Panc1 (cell line): ENCODE results near the gene SH3TC2. TPM values are rescaled to one million over a fixed set of nuclear protein-coding genes. Genes with fewer than 3 reads are reported as not detected.

Experiments
- ATAC-seq: fragments of 200-7000 bp; cut with Tn5 transposase; 2 replicates; pipeline ENCODE4 v1.9.1; 2020; ENCODE audit warnings: mild to moderate bottlenecking, moderate library complexity
- BruUV-seq: library from RNA; stranded (reverse); fragments of 400-500 nt; replicated peaks from 2 replicates; lab custom pipeline; 2021; lab: Mats Ljungman, UMichigan
- CTCF ChIA-PET: fragments of 300-600 bp; sonication (Branson Sonifier 250); formaldehyde crosslinking; loops from one replicate; lab custom pipeline; 2022; ENCODE audit warnings: antibody characterized with exemption; lab: Charles Lee
- POLR2A ChIA-PET: fragments of 300-600 bp; sonication (Branson Sonifier 250); formaldehyde crosslinking; loops from one replicate; lab custom pipeline; 2022; ENCODE audit warnings: antibody characterized with exemption; lab: Charles Lee
- DNase-seq: peaks from one replicate; pipeline ENCODE4 v3.0.0-alpha.2; 2010; ENCODE audit warnings: low read depth, low spot score
- H3K27ac ChIP-seq: 2 replicates; pipeline ENCODE4 v1.5.1; 2011; ENCODE audit warnings: mild to moderate bottlenecking, low read length, inconsistent platforms
- H3K27me3 ChIP-seq: fragments of 200-500 bp; sonication (Bioruptor generic); 2 replicates; pipeline ENCODE4 v1.6.0; 2014; ENCODE audit warnings: low read length, inconsistent platforms; ENCODE audit not compliant: control insufficient read depth, insufficient read depth
- H3K36me3 ChIP-seq: fragments of 200-500 bp; sonication (Bioruptor generic); 2 replicates; pipeline ENCODE4 v1.5.1; 2014; ENCODE audit warnings: inconsistent platforms, mild to moderate bottlenecking, low read length, moderate library complexity; ENCODE audit not compliant: control insufficient read depth, insufficient read depth
- H3K4me1 ChIP-seq: 2 replicates; pipeline ENCODE4 v1.5.1; 2011; ENCODE audit warnings: inconsistent platforms, mild to moderate bottlenecking, low read length, moderate library complexity; ENCODE audit not compliant: control insufficient read depth, insufficient read depth
- H3K4me3 ChIP-seq, 2 experiments: 2 replicates each; pipeline ENCODE4 v1.5.1; 2011 to 2012; ENCODE audit warnings: low read depth in 2 of 2, low read length in 2 of 2, mild to moderate bottlenecking in 2 of 2, inconsistent platforms in 1 of 2, moderate library complexity in 1 of 2
- H3K9me3 ChIP-seq: fragments of 200-500 bp; sonication (Bioruptor generic); 2 replicates; pipeline ENCODE4 v1.5.1; 2014; ENCODE audit warnings: low read depth, mild to moderate bottlenecking, inconsistent platforms, low read length, moderate library complexity; ENCODE audit not compliant: control insufficient read depth, insufficient read depth
- POLR2AphosphoS5 ChIP-seq: IDR thresholded peaks from 2 replicates; pipeline ENCODE4 v1.6.1; 2012; ENCODE audit warnings: mild to moderate bottlenecking, low read depth, low read length, moderate library complexity
- SIN3A ChIP-seq: IDR thresholded peaks from 2 replicates; pipeline ENCODE4 v1.6.1; 2012; ENCODE audit warnings: low read depth, mild to moderate bottlenecking, low read length, moderate library complexity, borderline replicate concordance; ENCODE audit not compliant: insufficient read depth
- TCF7L2 ChIP-seq: IDR thresholded peaks from 2 replicates; pipeline ENCODE4 v1.6.1; 2011; ENCODE audit warnings: mild to moderate bottlenecking, low read depth, low read length, inconsistent platforms
- in situ Hi-C: cut with HindIII; loops from 2 replicates; pipeline ENCODE4 v1.10.0; 2016; ENCODE audit warnings: low sequenced_read_pairs, low pct_unique_long_range_greater_than_20kb
- intact Hi-C: fragments of 100-400 bp; cut with micrococcal nuclease; formaldehyde crosslinking; loops from one replicate; pipeline ENCODE4 v1.10.0; 2022; ENCODE audit not compliant: unreplicated experiment
- total RNA-seq: library from RNA; stranded (reverse); gene quantifications from one replicate; pipeline ENCODE4 v1.2.1, GENCODE V29; 2021; ENCODE audit not compliant: unreplicated experiment
- TF ChIP-seq, protein P1 (sequence below), 2 experiments: IDR thresholded peaks; 2 replicates each; pipeline ENCODE4 v1.6.1; 2011 to 2012; ENCODE audit warnings: low read depth in 2 of 2, control low read depth in 1 of 2, low read length in 1 of 2, mild to moderate bottlenecking in 1 of 2, moderate library complexity in 1 of 2; ENCODE audit not compliant: insufficient read depth in 1 of 2
- TF ChIP-seq, protein P2 (sequence below): fragments of 450-650 bp; IDR thresholded peaks from 2 replicates; pipeline ENCODE4 v1.5.1; 2017; ENCODE audit warnings: mild to moderate bottlenecking

SH3TC2 gene
- total RNA-seq, 1 experiment from 2014 or later, result 0.33 TPM

- BruUV-seq, result no TSS peak
- no peak for ATAC-seq
- in situ Hi-C loops, result no loop called here
Measured at GRCh38 chr5:148961261-148962199, 101.3 kb downstream of the SH3TC2 start.

GRCh38 chr5:148960070-148960769 is 102.6 kb downstream of the SH3TC2 start:
- ATAC-seq (no peak), DNase-seq (no peak)
- H3K4me3 ChIP-seq, result no peak overlapping the region
- BruUV-seq, result no TSS peak
- H3K36me3 ChIP-seq, result no peaks in the 10 kb centered on the region
- H3K27me3 ChIP-seq, result no peaks in the 10 kb centered on the region
- no peaks in the 10 kb centered on the region for H3K9me3 ChIP-seq
- TF ChIP-seq, protein P1, sequence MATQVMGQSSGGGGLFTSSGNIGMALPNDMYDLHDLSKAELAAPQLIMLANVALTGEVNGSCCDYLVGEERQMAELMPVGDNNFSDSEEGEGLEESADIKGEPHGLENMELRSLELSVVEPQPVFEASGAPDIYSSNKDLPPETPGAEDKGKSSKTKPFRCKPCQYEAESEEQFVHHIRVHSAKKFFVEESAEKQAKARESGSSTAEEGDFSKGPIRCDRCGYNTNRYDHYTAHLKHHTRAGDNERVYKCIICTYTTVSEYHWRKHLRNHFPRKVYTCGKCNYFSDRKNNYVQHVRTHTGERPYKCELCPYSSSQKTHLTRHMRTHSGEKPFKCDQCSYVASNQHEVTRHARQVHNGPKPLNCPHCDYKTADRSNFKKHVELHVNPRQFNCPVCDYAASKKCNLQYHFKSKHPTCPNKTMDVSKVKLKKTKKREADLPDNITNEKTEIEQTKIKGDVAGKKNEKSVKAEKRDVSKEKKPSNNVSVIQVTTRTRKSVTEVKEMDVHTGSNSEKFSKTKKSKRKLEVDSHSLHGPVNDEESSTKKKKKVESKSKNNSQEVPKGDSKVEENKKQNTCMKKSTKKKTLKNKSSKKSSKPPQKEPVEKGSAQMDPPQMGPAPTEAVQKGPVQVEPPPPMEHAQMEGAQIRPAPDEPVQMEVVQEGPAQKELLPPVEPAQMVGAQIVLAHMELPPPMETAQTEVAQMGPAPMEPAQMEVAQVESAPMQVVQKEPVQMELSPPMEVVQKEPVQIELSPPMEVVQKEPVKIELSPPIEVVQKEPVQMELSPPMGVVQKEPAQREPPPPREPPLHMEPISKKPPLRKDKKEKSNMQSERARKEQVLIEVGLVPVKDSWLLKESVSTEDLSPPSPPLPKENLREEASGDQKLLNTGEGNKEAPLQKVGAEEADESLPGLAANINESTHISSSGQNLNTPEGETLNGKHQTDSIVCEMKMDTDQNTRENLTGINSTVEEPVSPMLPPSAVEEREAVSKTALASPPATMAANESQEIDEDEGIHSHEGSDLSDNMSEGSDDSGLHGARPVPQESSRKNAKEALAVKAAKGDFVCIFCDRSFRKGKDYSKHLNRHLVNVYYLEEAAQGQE (IDR thresholded peaks at IDR 0.05; ENCODE audit: insufficient read depth in 1 of 2, low read depth in 2 of 2, low read length in 1 of 2), result no peak
- no peak for TF ChIP-seq TCF7L2
- TF ChIP-seq, protein P2, sequence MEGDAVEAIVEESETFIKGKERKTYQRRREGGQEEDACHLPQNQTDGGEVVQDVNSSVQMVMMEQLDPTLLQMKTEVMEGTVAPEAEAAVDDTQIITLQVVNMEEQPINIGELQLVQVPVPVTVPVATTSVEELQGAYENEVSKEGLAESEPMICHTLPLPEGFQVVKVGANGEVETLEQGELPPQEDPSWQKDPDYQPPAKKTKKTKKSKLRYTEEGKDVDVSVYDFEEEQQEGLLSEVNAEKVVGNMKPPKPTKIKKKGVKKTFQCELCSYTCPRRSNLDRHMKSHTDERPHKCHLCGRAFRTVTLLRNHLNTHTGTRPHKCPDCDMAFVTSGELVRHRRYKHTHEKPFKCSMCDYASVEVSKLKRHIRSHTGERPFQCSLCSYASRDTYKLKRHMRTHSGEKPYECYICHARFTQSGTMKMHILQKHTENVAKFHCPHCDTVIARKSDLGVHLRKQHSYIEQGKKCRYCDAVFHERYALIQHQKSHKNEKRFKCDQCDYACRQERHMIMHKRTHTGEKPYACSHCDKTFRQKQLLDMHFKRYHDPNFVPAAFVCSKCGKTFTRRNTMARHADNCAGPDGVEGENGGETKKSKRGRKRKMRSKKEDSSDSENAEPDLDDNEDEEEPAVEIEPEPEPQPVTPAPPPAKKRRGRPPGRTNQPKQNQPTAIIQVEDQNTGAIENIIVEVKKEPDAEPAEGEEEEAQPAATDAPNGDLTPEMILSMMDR, result no peak
- TF ChIP-seq SIN3A, result no peak
- no peak for TF ChIP-seq POLR2AphosphoS5
- intact Hi-C loops, result no loop called here
- ChIA-PET CTCF (interaction anchor here (0.9 kb wide), 1 partner anchor 10 kb away, joined by 4 read pairs; no protein-coding TSS in a partner anchor), POLR2A (no interaction called here)
- H3K27ac ChIP-seq, result no peak overlapping the region
- H3K4me1 ChIP-seq, result no peaks in the 10 kb centered on the region
- in situ Hi-C loops, result no loop called here

More at GRCh38 chr5:148961261-148962199, 101.3 kb downstream of the SH3TC2 start:
- Histone ChIP-seq H3K36me3 (no peaks in the 10 kb centered on the region), H3K27me3 (no peaks in the 10 kb centered on the region), H3K9me3 (no peaks in the 10 kb centered on the region), H3K4me1 (peaks cover 11% of the 10 kb centered on the region; the same call in 1 of the 2 replicates), H3K4me3 (no peak overlapping the region), H3K27ac (no peak overlapping the region)
- ChIA-PET POLR2A (no interaction called here), CTCF (no interaction called here)
- TF ChIP-seq TCF7L2 (no peak), SIN3A (no peak), POLR2AphosphoS5 (no peak)
- TF ChIP-seq, protein P1 (IDR thresholded peaks at IDR 0.05; ENCODE audit: insufficient read depth in 1 of 2, low read depth in 2 of 2, low read length in 1 of 2), result no peak
- TF ChIP-seq, protein P2, result no peak
- intact Hi-C loops, result no loop called here
- DNase-seq, result no peak
